Caco-2 (cell line): Measurements from ENCODE around the gene OTOL1. TPM values are rescaled to one million over a fixed set of nuclear protein-coding genes. Genes with fewer than 3 reads are reported as not detected.
"Not testable (repeated sequence)": the region's sequence is repeated elsewhere in the genome, so short reads cannot be mapped to it uniquely, and the experiment has no call there.

Experiments
- BruUV-seq: library from RNA; stranded (reverse); fragments of 400-500 nt; replicated peaks from 2 replicates; lab custom pipeline; 2021; lab: Mats Ljungman, UMichigan
- CTCF ChIA-PET: fragments of 300-600 bp; sonication (Branson Sonifier 250); formaldehyde crosslinking; loops from one replicate; lab custom pipeline; 2022; ENCODE audit warnings: antibody characterized with exemption; lab: Charles Lee
- POLR2A ChIA-PET: fragments of 300-600 bp; sonication (Branson Sonifier 250); formaldehyde crosslinking; loops from one replicate; lab custom pipeline; 2022; ENCODE audit warnings: antibody characterized with exemption; lab: Charles Lee
- DNase-seq, 2 experiments: peaks; one replicate each; pipeline versions ENCODE4 v3.0.0 to v3.0.0-alpha.2; 2020 to 2022
- H3K27me3 ChIP-seq: replicated peaks from 2 replicates; pipeline ENCODE4 v1.6.0; 2011; ENCODE audit warnings: low read length; ENCODE audit not compliant: control insufficient read depth, insufficient read depth
- H3K36me3 ChIP-seq: 2 replicates; pipeline ENCODE4 v1.5.1; 2011; ENCODE audit warnings: low read length; ENCODE audit not compliant: control insufficient read depth, insufficient read depth
- H3K4me1 ChIP-seq: fragments of 250-450 bp; sonication (Bioruptor Pico); 2 replicates; pipeline ENCODE4 v1.5.1; 2020; ENCODE audit warnings: mild to moderate bottlenecking
- H3K4me3 ChIP-seq: 2 replicates; pipeline ENCODE4 v1.5.1; 2011; ENCODE audit warnings: low read depth, mild to moderate bottlenecking, control low read depth, low read length
- H3K9me3 ChIP-seq: fragments of 250-450 bp; sonication (Bioruptor Pico); 2 replicates; pipeline ENCODE4 v1.5.1; 2020; ENCODE audit warnings: mild to moderate bottlenecking, moderate library complexity
- H3K27ac Mint-ChIP-seq: one replicate; pipeline ENCODE4 v1.8.0; 2022; ENCODE audit warnings: mixed read lengths; ENCODE audit not compliant: unreplicated experiment
- H3K27me3 Mint-ChIP-seq: one replicate; pipeline ENCODE4 v1.8.0; 2022; ENCODE audit warnings: mixed read lengths; ENCODE audit not compliant: insufficient read depth, unreplicated experiment
- H3K36me3 Mint-ChIP-seq: one replicate; pipeline ENCODE4 v1.8.0; 2022; ENCODE audit warnings: mild to moderate bottlenecking, mixed read lengths; ENCODE audit not compliant: insufficient read depth, unreplicated experiment
- H3K4me1 Mint-ChIP-seq: one replicate; pipeline ENCODE4 v1.8.0; 2022; ENCODE audit warnings: low read depth, mixed read lengths; ENCODE audit not compliant: unreplicated experiment
- H3K4me3 Mint-ChIP-seq: one replicate; pipeline ENCODE4 v1.8.0; 2022; ENCODE audit warnings: mild to moderate bottlenecking, moderate library complexity, mixed read lengths; ENCODE audit not compliant: unreplicated experiment
- H3K9me3 Mint-ChIP-seq: one replicate; pipeline ENCODE4 v1.8.0; 2022; ENCODE audit warnings: mixed read lengths; ENCODE audit not compliant: unreplicated experiment
- CTCF ChIP-seq, 2 experiments: fragments of 200-600 bp in 1 of 2; IDR thresholded peaks; 1 replicate in 1 of 2; 2 replicates in 1 of 2; pipeline versions ENCODE4 v1.5.1 to v1.8.0; 2011 to 2022; ENCODE audit warnings: antibody characterized with exemption in 1 of 2, control low read depth in 1 of 2, inconsistent platforms in 1 of 2, low read depth in 1 of 2, low read length in 1 of 2, mild to moderate bottlenecking in 1 of 2, moderate library complexity in 1 of 2; ENCODE audit not compliant: insufficient read depth in 1 of 2, severe bottlenecking in 1 of 2, unreplicated experiment in 1 of 2
- intact Hi-C: fragments of 100-400 bp; cut with micrococcal nuclease; formaldehyde crosslinking; loops from one replicate; pipeline ENCODE4 v1.10.0; 2022; ENCODE audit not compliant: unreplicated experiment
- total RNA-seq: library from RNA; stranded (reverse); gene quantifications from 2 replicates; pipeline ENCODE4 v1.2.3, GENCODE V29; 2022

The OTOL1 gene
- total RNA-seq, 1 experiment from 2014 or later: not detected

GRCh38 chr3:161475206-161475605 is 21.4 kb upstream of the OTOL1 start:
- TF ChIP-seq CTCF (IDR thresholded peaks at IDR 0.05; ENCODE audit: insufficient read depth in 1 of 2, low read depth in 1 of 2, low read length in 1 of 2, severe bottlenecking in 1 of 2, unreplicated experiment in 1 of 2): no peak
- H3K27me3 ChIP-seq: no peaks in the 10 kb centered on the region; the same call in 1 of the 2 replicates
- intact Hi-C loops: no loop called here
- Mint-ChIP-seq H3K9me3 (no peaks in the 10 kb centered on the region), H3K4me1 (no peaks in the 10 kb centered on the region), H3K27ac (no peak overlapping the region), H3K4me3 (no peak overlapping the region), H3K27me3 (no peaks in the 10 kb centered on the region), H3K36me3 (no peaks in the 10 kb centered on the region)
- H3K4me1 ChIP-seq: no peaks in the 10 kb centered on the region
- BruUV-seq: no TSS peak
- CTCF ChIA-PET: no interaction called here
- no peaks in the 10 kb centered on the region for H3K36me3 ChIP-seq
- H3K9me3 ChIP-seq: no peaks in the 10 kb centered on the region
- DNase-seq: no peak
- no peak overlapping the region for H3K4me3 ChIP-seq
- POLR2A ChIA-PET: no interaction called here

- BruUV-seq: no TSS peak
- intact Hi-C loops: no loop called here
- POLR2A ChIA-PET: no interaction called here
These were observed 20.7 kb upstream of the OTOL1 start for GRCh38 chr3:161475905-161476304.

GRCh38 chr3:161484226-161484625 is 12.4 kb upstream of the OTOL1 start:
- Histone ChIP-seq H3K36me3 (no peaks in the 10 kb centered on the region), H3K27me3 (no peaks in the 10 kb centered on the region; the same call in none of the 2 replicates), H3K4me1 (no peaks in the 10 kb centered on the region), H3K4me3 (no peak overlapping the region), H3K9me3 (no peaks in the 10 kb centered on the region)
- intact Hi-C loops: no loop called here
- no peak for TF ChIP-seq CTCF (IDR thresholded peaks at IDR 0.05; ENCODE audit: insufficient read depth in 1 of 2, low read depth in 1 of 2, low read length in 1 of 2, severe bottlenecking in 1 of 2, unreplicated experiment in 1 of 2)
- Mint-ChIP-seq H3K27me3 (peaks cover 17% of the 10 kb centered on the region), H3K36me3 (no peaks in the 10 kb centered on the region), H3K4me1 (no peaks in the 10 kb centered on the region), H3K9me3 (no peaks in the 10 kb centered on the region), H3K4me3 (no peak overlapping the region), H3K27ac (no peak overlapping the region)
- no TSS peak for BruUV-seq
- ChIA-PET CTCF (no interaction called here), POLR2A (no interaction called here)
- no peak for DNase-seq

More at GRCh38 chr3:161475905-161476304, 20.7 kb upstream of the OTOL1 start:
- Histone ChIP-seq H3K36me3 (no peaks in the 10 kb centered on the region), H3K4me1 (no peaks in the 10 kb centered on the region), H3K9me3 (no peaks in the 10 kb centered on the region), H3K27me3 (no peaks in the 10 kb centered on the region; the same call in 1 of the 2 replicates), H3K4me3 (no peak overlapping the region)
- H3K27ac Mint-ChIP-seq: no peak overlapping the region
- CTCF ChIA-PET: no interaction called here
- H3K4me3 Mint-ChIP-seq: no peak overlapping the region
- H3K27me3 Mint-ChIP-seq: no peaks in the 10 kb centered on the region
- no peaks in the 10 kb centered on the region for H3K9me3 Mint-ChIP-seq
- no peak for TF ChIP-seq CTCF (IDR thresholded peaks at IDR 0.05; ENCODE audit: insufficient read depth in 1 of 2, low read depth in 1 of 2, low read length in 1 of 2, severe bottlenecking in 1 of 2, unreplicated experiment in 1 of 2)
- H3K36me3 Mint-ChIP-seq: no peaks in the 10 kb centered on the region
- no peaks in the 10 kb centered on the region for H3K4me1 Mint-ChIP-seq
- peak in 1 of 2 experiments; percentile 2 for DNase-seq

GRCh38 chr3:161488284-161488683 is 8.3 kb upstream of the OTOL1 start:
- not testable (repeated sequence) for H3K27me3 ChIP-seq

More at GRCh38 chr3:161488284-161488683, 8.3 kb upstream of the OTOL1 start:
- H3K4me1 ChIP-seq, BruUV-seq, H3K36me3 ChIP-seq, H3K27ac Mint-ChIP-seq, intact Hi-C loops, CTCF ChIA-PET, DNase-seq, POLR2A ChIA-PET, H3K36me3 Mint-ChIP-seq, H3K4me3 Mint-ChIP-seq, H3K4me1 Mint-ChIP-seq, H3K4me3 ChIP-seq, H3K9me3 Mint-ChIP-seq, H3K9me3 ChIP-seq: not testable (repeated sequence)
- peaks cover 22% of the 10 kb centered on the region for H3K27me3 Mint-ChIP-seq
